HG03135 (cell line): ENCODE measurements around the gene TMEM178B.
"Not testable (repeated sequence)": the region's sequence is repeated elsewhere in the genome, so short reads cannot be mapped to it uniquely, and the experiment has no call there.

Experiments used
- ATAC-seq: cut with Tn5 transposase; IDR thresholded peaks from one replicate; pipeline ENCODE4 v1.9.1; 2021; ENCODE audit warnings: mild to moderate bottlenecking, moderate library complexity; ENCODE audit not compliant: unreplicated experiment

TMEM178B gene

GRCh38 chr7:141074162-141074991 lies 513 bp downstream of the TMEM178B start:
- ATAC-seq = no peak

- ATAC-seq = no peak
Observed at GRCh38 chr7:141074997-141075396, 1.1 kb downstream of the TMEM178B start.

- ATAC-seq = no peak
Observed at GRCh38 chr7:141076377-141076776, 2.5 kb downstream of the TMEM178B start.

GRCh38 chr7:141079219-141079618 lies 5.4 kb downstream of the TMEM178B start:
- ATAC-seq = no peak

GRCh38 chr7:141089490-141089889 lies 15.6 kb downstream of the TMEM178B start:
- not testable (repeated sequence) for ATAC-seq

GRCh38 chr7:141094336-141095070 lies 20.6 kb downstream of the TMEM178B start:
- ATAC-seq = no peak

GRCh38 chr7:141097430-141097829 lies 23.6 kb downstream of the TMEM178B start:
- ATAC-seq = no peak

- ATAC-seq = no peak
Observed at GRCh38 chr7:141102436-141102835, 28.6 kb downstream of the TMEM178B start.

- no peak for ATAC-seq
Observed at GRCh38 chr7:141103847-141104429, 30.1 kb downstream of the TMEM178B start.

- no peak for ATAC-seq
Observed at GRCh38 chr7:141113131-141113530, 39.3 kb downstream of the TMEM178B start.

GRCh38 chr7:141114029-141114664 lies 40.3 kb downstream of the TMEM178B start:
- no peak for ATAC-seq

GRCh38 chr7:141115965-141116364 lies 42.1 kb downstream of the TMEM178B start:
- ATAC-seq = no peak

GRCh38 chr7:141116661-141117060 lies 42.8 kb downstream of the TMEM178B start:
- ATAC-seq = not testable (repeated sequence)

- ATAC-seq = no peak
Observed at GRCh38 chr7:141118767-141119166, 44.9 kb downstream of the TMEM178B start.

GRCh38 chr7:141119187-141119586 lies 45.3 kb downstream of the TMEM178B start:
- ATAC-seq = no peak

GRCh38 chr7:141122736-141123135 lies 48.9 kb downstream of the TMEM178B start:
- ATAC-seq = no peak

GRCh38 chr7:141123522-141123921 lies 49.7 kb downstream of the TMEM178B start:
- no peak for ATAC-seq

- no peak for ATAC-seq
Observed at GRCh38 chr7:141126107-141126506, 52.2 kb downstream of the TMEM178B start.

- ATAC-seq = no peak
Observed at GRCh38 chr7:141128506-141128905, 54.6 kb downstream of the TMEM178B start.

GRCh38 chr7:141128931-141129330 lies 55.1 kb downstream of the TMEM178B start:
- no peak for ATAC-seq

GRCh38 chr7:141132671-141133070 lies 58.8 kb downstream of the TMEM178B start:
- ATAC-seq = no peak
